Stimulated activated effector memory CD8-positive, alpha-beta T cell treated with anti-CD3 and anti-CD28 coated beads, Interleukin-12 subunit alpha, Interleukin-12 subunit beta, amount 100 ng/mL, for 72 hours (primary cell): Measurements from ENCODE around the gene CYSTM1.

ENCODE experiments used
- ATAC-seq: fragments of 150-1000 bp; cut with Tn5 transposase; 2 replicates; pipeline ENCODE4 v1.10.0; 2021
- DNase-seq, 2 donors: peaks; one replicate each; pipeline ENCODE4 v3.0.0; 2021 to 2022; ENCODE audit warnings: low spot score in 2 of 2
- H3K27ac Mint-ChIP-seq: one replicate; pipeline ENCODE4 v1.8.0; 2022; ENCODE audit warnings: mild to moderate bottlenecking, mixed read lengths
- H3K36me3 Mint-ChIP-seq: one replicate; pipeline ENCODE4 v1.8.0; 2022; ENCODE audit warnings: mild to moderate bottlenecking, mixed read lengths
- H3K4me1 Mint-ChIP-seq: one replicate; pipeline ENCODE4 v1.8.0; 2022; ENCODE audit warnings: mixed read lengths
- H3K4me3 Mint-ChIP-seq: one replicate; pipeline ENCODE4 v1.8.0; 2022; ENCODE audit warnings: mild to moderate bottlenecking, mixed read lengths
- H3K9me3 Mint-ChIP-seq: one replicate; pipeline ENCODE4 v1.8.0; 2022; ENCODE audit warnings: mixed read lengths

The CYSTM1 gene

GRCh38 chr5:140286424-140286823, 111.4 kb downstream of the CYSTM1 start:
- peaks cover 48% of the 10 kb centered on the region for H3K4me1 Mint-ChIP-seq
- DNase-seq: no peak
- no peak for ATAC-seq
- H3K36me3 Mint-ChIP-seq: peaks cover 7% of the 10 kb centered on the region
- no peak overlapping the region for H3K27ac Mint-ChIP-seq
- H3K4me3 Mint-ChIP-seq: no peak overlapping the region
- no peaks in the 10 kb centered on the region for H3K9me3 Mint-ChIP-seq

DNA sequence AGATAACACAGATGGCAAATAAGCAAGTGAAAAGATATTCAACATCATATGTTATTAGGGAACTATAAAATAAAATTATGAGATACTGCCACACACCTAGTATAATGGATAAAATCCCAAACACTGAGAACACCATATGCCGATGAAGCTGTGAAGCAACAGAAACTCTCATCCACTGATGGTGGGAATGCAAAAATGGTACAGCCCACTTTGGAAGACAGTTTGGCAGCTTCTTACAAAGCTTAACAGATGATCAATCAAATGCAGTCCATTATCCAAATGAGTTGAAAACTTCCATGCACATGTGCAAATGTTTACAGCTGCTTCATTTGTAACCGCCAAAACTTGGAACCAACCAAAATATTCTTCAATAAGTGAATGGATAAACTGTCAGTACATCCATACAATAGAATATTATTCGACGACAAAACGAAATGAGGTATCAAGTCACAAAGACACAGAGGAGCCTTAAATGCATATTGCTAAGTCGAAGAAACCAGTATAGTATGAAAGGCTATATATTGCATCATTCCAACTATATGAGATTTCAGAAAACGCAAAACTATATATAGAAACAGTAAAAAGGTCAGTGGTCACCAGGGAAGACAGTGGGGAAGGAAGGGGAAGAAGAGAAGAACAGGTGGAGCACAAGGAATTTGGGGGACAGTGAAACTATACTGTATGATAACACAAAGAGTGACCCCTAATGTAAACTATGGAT, 113.0 kb downstream of the CYSTM1 start:
- H3K9me3 Mint-ChIP-seq: no peaks in the 10 kb centered on the region

DNA sequence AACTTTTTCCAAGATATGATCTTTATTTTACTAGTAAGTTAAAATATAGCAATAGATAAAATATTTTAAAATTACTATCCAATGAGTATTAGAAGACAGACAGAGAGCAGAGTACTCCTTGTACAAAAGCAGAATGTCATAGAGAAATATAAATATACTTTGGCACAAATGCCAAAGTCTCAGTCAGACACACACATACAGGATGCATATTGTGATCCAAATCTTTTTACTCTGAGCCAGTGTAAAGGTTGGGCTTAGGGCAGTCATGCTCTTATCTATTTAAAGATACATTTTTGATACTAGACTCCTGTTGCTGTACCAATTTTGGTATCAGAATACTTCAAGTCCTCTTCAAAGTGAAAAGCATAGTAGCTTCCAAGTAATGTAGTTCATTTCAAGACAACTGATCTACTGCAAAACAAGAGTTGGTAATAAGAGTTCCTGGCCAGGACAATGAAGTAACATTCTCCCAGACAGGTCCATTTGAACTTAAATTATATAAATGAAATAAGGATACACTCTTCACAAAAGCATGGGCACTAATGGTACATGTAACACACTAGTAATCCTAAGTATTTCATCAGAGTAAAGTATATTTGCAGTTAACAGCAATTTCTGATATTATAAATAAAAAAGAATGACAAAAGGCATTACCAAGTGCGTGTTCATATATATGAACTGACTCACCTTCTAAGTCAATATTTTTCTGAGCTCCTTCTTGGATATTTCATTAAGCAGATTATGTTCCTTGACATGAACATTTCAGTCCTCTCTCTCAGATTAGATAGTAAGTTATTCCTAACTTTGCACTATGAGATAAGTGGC, 117.4 kb downstream of the CYSTM1 start:
- Mint-ChIP-seq H3K4me3 (no peak overlapping the region), H3K36me3 (peaks cover 18% of the 10 kb centered on the region), H3K27ac (no peak overlapping the region), H3K9me3 (no peaks in the 10 kb centered on the region), H3K4me1 (peaks cover 37% of the 10 kb centered on the region)
- DNase-seq (no peak), ATAC-seq (no peak)

More for the DNA sequence above, 113.0 kb downstream of the CYSTM1 start:
- H3K4me3 Mint-ChIP-seq: no peak overlapping the region
- H3K27ac Mint-ChIP-seq: no peak overlapping the region
- H3K36me3 Mint-ChIP-seq: peaks cover 9% of the 10 kb centered on the region
- ATAC-seq (no peak), DNase-seq (no peak)
- H3K4me1 Mint-ChIP-seq: peaks cover 52% of the 10 kb centered on the region
